ENCODE measurements around the gene PON2.

GRCh38 chr7:95482424-95482823 is 47.6 kb upstream of the PON2 start:
- TF ChIP-seq CTCF (IDR thresholded peaks at IDR 0.05) (no peak), POLR2A (IDR thresholded peaks at IDR 0.05) (no peak)

Measured in uterus (tissue), 2 donors.